ENCODE data around the gene ARID2. TPM values are rescaled to one million over a fixed set of nuclear protein-coding genes. Genes with fewer than 3 reads are reported as not detected.

The ARID2 gene
- total RNA-seq, 1 donor from 2014 or later = 63.6 TPM

GRCh38 chr12:45742590-45742989 lies 13.1 kb downstream of the ARID2 start:
- DNase-seq (ENCODE audit: low spot score, unreplicated experiment) = no peak
- Mint-ChIP-seq H3K27ac (no peak overlapping the region), H3K4me1 (ENCODE audit: low read depth) (peaks cover 2% of the 10 kb centered on the region), H3K9me3 (ENCODE audit: low read depth) (peaks cover 11% of the 10 kb centered on the region), H3K4me3 (ENCODE audit: low read depth) (no peak overlapping the region), H3K36me3 (ENCODE audit: insufficient read depth) (peaks cover 27% of the 10 kb centered on the region), H3K27me3 (no peaks in the 10 kb centered on the region)
- no peak for TF ChIP-seq CTCF (IDR thresholded peaks at IDR 0.05; ENCODE audit: unreplicated experiment)

GRCh38 chr12:45743247-45743646 lies 13.7 kb downstream of the ARID2 start:
- peaks cover 2% of the 10 kb centered on the region for H3K4me1 Mint-ChIP-seq (ENCODE audit: low read depth)
- H3K27ac Mint-ChIP-seq = no peak overlapping the region
- H3K9me3 Mint-ChIP-seq (ENCODE audit: low read depth) = peaks cover 11% of the 10 kb centered on the region
- H3K4me3 Mint-ChIP-seq (ENCODE audit: low read depth) = no peak overlapping the region
- H3K36me3 Mint-ChIP-seq (ENCODE audit: insufficient read depth) = peaks cover 26% of the 10 kb centered on the region
- H3K27me3 Mint-ChIP-seq = no peaks in the 10 kb centered on the region
- no peak for DNase-seq (ENCODE audit: low spot score, unreplicated experiment)
- no peak for TF ChIP-seq CTCF (IDR thresholded peaks at IDR 0.05; ENCODE audit: unreplicated experiment)

- no peak for DNase-seq (ENCODE audit: low spot score, unreplicated experiment)
- Mint-ChIP-seq H3K4me1 (ENCODE audit: low read depth) (peaks cover 3% of the 10 kb centered on the region), H3K4me3 (ENCODE audit: low read depth) (no peak overlapping the region), H3K9me3 (ENCODE audit: low read depth) (peaks cover 7% of the 10 kb centered on the region), H3K27ac (no peak overlapping the region), H3K27me3 (no peaks in the 10 kb centered on the region), H3K36me3 (ENCODE audit: insufficient read depth) (peaks cover 23% of the 10 kb centered on the region)
- peak; percentile 30 for TF ChIP-seq CTCF (IDR thresholded peaks at IDR 0.05; ENCODE audit: unreplicated experiment)
Observed at GRCh38 chr12:45745861-45746277, 16.4 kb downstream of the ARID2 start.

- no peak for DNase-seq (ENCODE audit: low spot score, unreplicated experiment)
- Mint-ChIP-seq H3K4me1 (ENCODE audit: low read depth) (peaks cover 35% of the 10 kb centered on the region), H3K4me3 (ENCODE audit: low read depth) (no peak overlapping the region), H3K9me3 (ENCODE audit: low read depth) (no peaks in the 10 kb centered on the region), H3K36me3 (ENCODE audit: insufficient read depth) (peaks cover 9% of the 10 kb centered on the region), H3K27ac (peak overlapping the region; percentile 68), H3K27me3 (no peaks in the 10 kb centered on the region)
- no peak for TF ChIP-seq CTCF (IDR thresholded peaks at IDR 0.05; ENCODE audit: unreplicated experiment)
Observed at GRCh38 chr12:45756666-45757065, 27.2 kb downstream of the ARID2 start.

- Mint-ChIP-seq H3K36me3 (ENCODE audit: insufficient read depth) (peaks cover 8% of the 10 kb centered on the region), H3K4me3 (ENCODE audit: low read depth) (no peak overlapping the region), H3K9me3 (ENCODE audit: low read depth) (no peaks in the 10 kb centered on the region), H3K27me3 (no peaks in the 10 kb centered on the region), H3K4me1 (ENCODE audit: low read depth) (peaks cover 38% of the 10 kb centered on the region), H3K27ac (peak overlapping the region; percentile 34)
- TF ChIP-seq CTCF (IDR thresholded peaks at IDR 0.05; ENCODE audit: unreplicated experiment) = no peak
- DNase-seq (ENCODE audit: low spot score, unreplicated experiment) = no peak
Observed at GRCh38 chr12:45757172-45757571, 27.7 kb downstream of the ARID2 start.
